Neural progenitor cell (in vitro differentiated cells): Measurements from ENCODE around the gene BTG4. TPM values are rescaled to one million over a fixed set of nuclear protein-coding genes. Genes with fewer than 3 reads are reported as not detected.

Experiments
- DNase-seq: peaks from one replicate; pipeline ENCODE4 v3.0.0-alpha.2; 2016; ENCODE audit warnings: low spot score
- H2AFZ ChIP-seq: fragments of 200-600 bp; sonication (generic); replicated peaks from 2 replicates; pipeline ENCODE4 v1.6.1; 2016; ENCODE audit warnings: antibody characterized with exemption
- H3F3A ChIP-seq: fragments of 200-600 bp; sonication (generic); 2 replicates; pipeline ENCODE4 v1.6.1; 2016; ENCODE audit warnings: antibody characterized with exemption, low read depth
- H3K27ac ChIP-seq: fragments of 200-600 bp; sonication (generic); 2 replicates; pipeline ENCODE4 v1.5.1; 2016; ENCODE audit warnings: mild to moderate bottlenecking
- H3K27me3 ChIP-seq: fragments of 200-600 bp; sonication (generic); 2 replicates; pipeline ENCODE4 v1.6.1; 2016; ENCODE audit warnings: mild to moderate bottlenecking, moderate library complexity
- H3K36me3 ChIP-seq: fragments of 200-600 bp; sonication (generic); 2 replicates; pipeline ENCODE4 v1.5.1; 2016
- H3K4me1 ChIP-seq: fragments of 200-600 bp; sonication (generic); 2 replicates; pipeline ENCODE4 v1.6.1; 2016; ENCODE audit warnings: mixed run types
- H3K4me2 ChIP-seq: fragments of 200-600 bp; sonication (generic); 2 replicates; pipeline ENCODE4 v1.6.1; 2016
- H3K4me3 ChIP-seq: fragments of 200-600 bp; sonication (generic); 2 replicates; pipeline ENCODE4 v1.5.1; 2016
- H3K79me2 ChIP-seq: fragments of 200-600 bp; sonication (generic); 2 replicates; pipeline ENCODE4 v1.6.1; 2016; ENCODE audit warnings: low read depth
- H3K9ac ChIP-seq: fragments of 200-600 bp; sonication (generic); 2 replicates; pipeline ENCODE4 v1.6.1; 2016
- H3K9me3 ChIP-seq: fragments of 200-600 bp; sonication (generic); 2 replicates; pipeline ENCODE4 v1.5.1; 2016; ENCODE audit warnings: low read depth
- H4K20me1 ChIP-seq: fragments of 200-600 bp; sonication (generic); 2 replicates; pipeline ENCODE4 v1.6.1; 2016; ENCODE audit warnings: low read depth
- H3K27ac Mint-ChIP-seq: 3 replicates; pipeline ENCODE4 v1.8.0; 2021; ENCODE audit warnings: mixed read lengths
- H3K27me3 Mint-ChIP-seq: 2 replicates; pipeline ENCODE4 v1.8.0; 2022; ENCODE audit warnings: low read depth, mild to moderate bottlenecking, inconsistent platforms, moderate library complexity, mixed read lengths; ENCODE audit not compliant: insufficient read depth
- H3K36me3 Mint-ChIP-seq: 3 replicates; pipeline ENCODE4 v1.8.0; 2021; ENCODE audit warnings: mixed read lengths
- H3K4me1 Mint-ChIP-seq: 3 replicates; pipeline ENCODE4 v1.8.0; 2021; ENCODE audit warnings: mixed read lengths
- H3K4me3 Mint-ChIP-seq: 3 replicates; pipeline ENCODE4 v1.8.0; 2021; ENCODE audit warnings: mild to moderate bottlenecking, moderate library complexity, mixed read lengths
- H3K9me3 Mint-ChIP-seq: 3 replicates; pipeline ENCODE4 v1.8.0; 2020; ENCODE audit warnings: mixed read lengths
- CTCF ChIP-seq: fragments of 200-600 bp; sonication (generic); IDR thresholded peaks from 2 replicates; pipeline ENCODE4 v1.5.1; 2017; ENCODE audit warnings: antibody characterized with exemption, mild to moderate bottlenecking
- EZH2 ChIP-seq: fragments of 200-600 bp; sonication (generic); IDR thresholded peaks from 2 replicates; pipeline ENCODE4 v1.6.1; 2017; ENCODE audit warnings: antibody characterized with exemption, mild to moderate bottlenecking, moderate library complexity
- EZH2phosphoT487 ChIP-seq: fragments of 200-600 bp; sonication (generic); IDR thresholded peaks from 2 replicates; pipeline ENCODE4 v1.6.1; 2017; ENCODE audit warnings: antibody characterized with exemption
- total RNA-seq: library from RNA; depleted of rRNA; stranded (reverse); fragments of >200 nt; gene quantifications from 2 replicates; pipeline ENCODE4 v1.2.3, GENCODE V29; 2015; ENCODE audit warnings: low replicate concordance

Gene BTG4
- total RNA-seq, 1 donor from 2014 or later: not detected

DNA sequence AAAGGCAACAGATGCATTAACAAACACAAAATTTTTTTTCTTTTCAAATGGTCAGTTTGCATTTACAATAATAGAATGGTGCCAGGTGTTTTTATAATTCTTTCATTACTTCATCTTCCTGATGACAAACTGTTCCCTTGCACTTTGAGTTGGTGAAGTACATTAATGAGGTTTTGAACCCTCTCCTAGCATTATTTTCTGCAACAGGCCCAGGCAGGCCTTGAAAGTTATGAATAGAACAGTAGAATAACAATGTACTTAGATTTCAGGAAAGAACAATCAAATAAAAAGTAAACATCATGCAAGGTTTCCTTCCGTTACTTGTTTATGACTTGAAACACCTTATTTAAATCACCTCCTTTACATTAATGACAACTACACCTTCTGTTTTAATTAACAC is 9.6 kb downstream of the BTG4 start:
- H3K27me3 ChIP-seq: peaks cover 78% of the 10 kb centered on the region
- no peaks in the 10 kb centered on the region for H3K4me1 Mint-ChIP-seq
- H3K4me3 ChIP-seq: no peak overlapping the region

GRCh38 chr11:111500481-111500880 is 11.7 kb downstream of the BTG4 start:
- Histone ChIP-seq H3F3A (no peaks in the 10 kb centered on the region), H4K20me1 (no peaks in the 10 kb centered on the region), H2AFZ (no peak overlapping the region), H3K79me2 (no peaks in the 10 kb centered on the region), H3K9me3 (no peaks in the 10 kb centered on the region), H3K4me2 (no peak overlapping the region), H3K4me3 (no peak overlapping the region), H3K4me1 (no peaks in the 10 kb centered on the region), H3K9ac (no peak overlapping the region), H3K27me3 (peaks cover 91% of the 10 kb centered on the region), H3K27ac (no peak overlapping the region), H3K36me3 (no peaks in the 10 kb centered on the region)
- DNase-seq: no peak
- Mint-ChIP-seq H3K4me1 (no peaks in the 10 kb centered on the region), H3K36me3 (no peaks in the 10 kb centered on the region), H3K27ac (no peak overlapping the region), H3K4me3 (no peak overlapping the region), H3K9me3 (no peaks in the 10 kb centered on the region), H3K27me3 (peaks cover under 1% of the 10 kb centered on the region)
- TF ChIP-seq EZH2 (no peak), CTCF (no peak), EZH2phosphoT487 (no peak)

More for the DNA sequence above, 9.6 kb downstream of the BTG4 start:
- H3K79me2 ChIP-seq: no peaks in the 10 kb centered on the region
- no peak for DNase-seq
- H4K20me1 ChIP-seq: no peaks in the 10 kb centered on the region
- H2AFZ ChIP-seq: no peak overlapping the region
- no peak overlapping the region for H3K4me2 ChIP-seq
- H3K36me3 Mint-ChIP-seq: no peaks in the 10 kb centered on the region
- H3K4me1 ChIP-seq: no peaks in the 10 kb centered on the region
- H3F3A ChIP-seq: no peaks in the 10 kb centered on the region
- no peak overlapping the region for H3K27ac ChIP-seq
- no peaks in the 10 kb centered on the region for H3K9me3 ChIP-seq
- no peak overlapping the region for H3K4me3 Mint-ChIP-seq
- TF ChIP-seq CTCF (no peak), EZH2 (no peak), EZH2phosphoT487 (no peak)
- H3K27me3 Mint-ChIP-seq: no peaks in the 10 kb centered on the region
- no peak overlapping the region for H3K27ac Mint-ChIP-seq
- H3K9me3 Mint-ChIP-seq: no peaks in the 10 kb centered on the region
- no peak overlapping the region for H3K9ac ChIP-seq
- H3K36me3 ChIP-seq: no peaks in the 10 kb centered on the region

- H3K27me3 Mint-ChIP-seq: peaks cover 4% of the 10 kb centered on the region
- Histone ChIP-seq H3K36me3 (no peaks in the 10 kb centered on the region), H4K20me1 (peaks cover under 1% of the 10 kb centered on the region), H3K79me2 (no peaks in the 10 kb centered on the region), H2AFZ (no peak overlapping the region), H3K27ac (no peak overlapping the region), H3K27me3 (peaks cover 94% of the 10 kb centered on the region), H3K9ac (no peak overlapping the region), H3F3A (no peaks in the 10 kb centered on the region), H3K4me1 (no peaks in the 10 kb centered on the region), H3K4me3 (no peak overlapping the region), H3K9me3 (no peaks in the 10 kb centered on the region), H3K4me2 (no peak overlapping the region)
- no peaks in the 10 kb centered on the region for H3K4me1 Mint-ChIP-seq
- H3K27ac Mint-ChIP-seq: no peak overlapping the region
- no peak for DNase-seq
- TF ChIP-seq CTCF: no peak
- TF ChIP-seq EZH2: no peak
- TF ChIP-seq EZH2phosphoT487: no peak
- H3K4me3 Mint-ChIP-seq: no peak overlapping the region
- H3K9me3 Mint-ChIP-seq: no peaks in the 10 kb centered on the region
- H3K36me3 Mint-ChIP-seq: no peaks in the 10 kb centered on the region
Observed at GRCh38 chr11:111499483-111499882, 12.7 kb downstream of the BTG4 start.
